ENCODE measurements around the gene HTATSF1. TPM values are rescaled to one million over a fixed set of nuclear protein-coding genes. Genes with fewer than 3 reads are reported as not detected.

The HTATSF1 gene, protein sequence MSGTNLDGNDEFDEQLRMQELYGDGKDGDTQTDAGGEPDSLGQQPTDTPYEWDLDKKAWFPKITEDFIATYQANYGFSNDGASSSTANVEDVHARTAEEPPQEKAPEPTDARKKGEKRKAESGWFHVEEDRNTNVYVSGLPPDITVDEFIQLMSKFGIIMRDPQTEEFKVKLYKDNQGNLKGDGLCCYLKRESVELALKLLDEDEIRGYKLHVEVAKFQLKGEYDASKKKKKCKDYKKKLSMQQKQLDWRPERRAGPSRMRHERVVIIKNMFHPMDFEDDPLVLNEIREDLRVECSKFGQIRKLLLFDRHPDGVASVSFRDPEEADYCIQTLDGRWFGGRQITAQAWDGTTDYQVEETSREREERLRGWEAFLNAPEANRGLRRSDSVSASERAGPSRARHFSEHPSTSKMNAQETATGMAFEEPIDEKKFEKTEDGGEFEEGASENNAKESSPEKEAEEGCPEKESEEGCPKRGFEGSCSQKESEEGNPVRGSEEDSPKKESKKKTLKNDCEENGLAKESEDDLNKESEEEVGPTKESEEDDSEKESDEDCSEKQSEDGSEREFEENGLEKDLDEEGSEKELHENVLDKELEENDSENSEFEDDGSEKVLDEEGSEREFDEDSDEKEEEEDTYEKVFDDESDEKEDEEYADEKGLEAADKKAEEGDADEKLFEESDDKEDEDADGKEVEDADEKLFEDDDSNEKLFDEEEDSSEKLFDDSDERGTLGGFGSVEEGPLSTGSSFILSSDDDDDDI
- polyA plus RNA-seq (ENCODE audit: insufficient read length in 4 of 4), result 100 to 1,000 TPM in 3 of 4 donors, 10 to 100 TPM in 1; 98.1 to 122 (median 107) TPM

DNA sequence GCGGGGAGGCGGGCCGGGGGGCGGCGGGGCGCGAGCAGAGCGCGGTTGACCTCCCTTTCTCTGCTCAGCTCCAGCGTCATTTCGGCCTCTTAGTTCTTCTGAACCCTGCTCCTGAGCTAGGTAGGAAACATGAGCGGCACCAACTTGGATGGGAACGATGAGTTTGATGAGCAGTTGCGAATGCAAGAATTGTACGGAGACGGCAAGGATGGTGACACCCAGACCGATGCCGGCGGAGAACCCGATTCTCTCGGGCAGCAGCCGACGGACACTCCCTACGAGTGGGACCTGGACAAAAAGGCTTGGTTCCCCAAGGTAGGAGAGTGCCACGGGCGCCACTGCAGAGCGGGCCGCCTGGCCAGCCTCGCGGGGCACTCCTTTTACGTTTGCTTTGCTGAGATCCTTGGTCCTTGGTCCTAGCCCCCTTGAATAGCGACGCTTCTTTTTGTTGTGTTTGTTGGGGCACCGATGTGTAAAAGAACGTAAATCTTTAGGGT is at the start of gene HTATSF1:
Gene HTATSF1, plus strand, starts transcription at position 37 of the 497 bp plus-strand sequence. Its CDS starts 93 bp downstream, at position 130.
- DNase-seq (ENCODE audit: low read depth in 4 of 4, low spot score in 2 of 4), result no peak

DNA sequence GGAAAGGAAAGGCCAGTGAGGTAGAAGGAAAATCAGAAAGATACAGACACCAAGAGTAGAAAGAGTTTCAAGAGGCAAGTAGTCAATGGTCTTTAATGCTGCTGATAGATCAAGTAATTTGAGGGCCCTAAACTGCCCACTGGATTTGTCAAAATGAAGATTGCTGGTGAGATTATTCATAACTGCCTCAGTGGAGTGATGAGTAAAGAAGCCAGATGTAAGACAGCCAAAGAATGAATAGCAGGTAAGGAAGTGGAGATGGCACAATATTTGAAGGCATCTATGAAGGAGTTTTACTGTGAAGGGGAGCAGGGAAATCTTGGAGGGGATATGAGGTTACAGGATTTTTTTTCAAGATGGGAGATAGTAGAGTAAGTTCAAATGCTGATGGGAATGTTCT is 49.4 kb upstream of the HTATSF1 start:
- DNase-seq (ENCODE audit: low read depth in 4 of 4, low spot score in 2 of 4), result no peak

DNA sequence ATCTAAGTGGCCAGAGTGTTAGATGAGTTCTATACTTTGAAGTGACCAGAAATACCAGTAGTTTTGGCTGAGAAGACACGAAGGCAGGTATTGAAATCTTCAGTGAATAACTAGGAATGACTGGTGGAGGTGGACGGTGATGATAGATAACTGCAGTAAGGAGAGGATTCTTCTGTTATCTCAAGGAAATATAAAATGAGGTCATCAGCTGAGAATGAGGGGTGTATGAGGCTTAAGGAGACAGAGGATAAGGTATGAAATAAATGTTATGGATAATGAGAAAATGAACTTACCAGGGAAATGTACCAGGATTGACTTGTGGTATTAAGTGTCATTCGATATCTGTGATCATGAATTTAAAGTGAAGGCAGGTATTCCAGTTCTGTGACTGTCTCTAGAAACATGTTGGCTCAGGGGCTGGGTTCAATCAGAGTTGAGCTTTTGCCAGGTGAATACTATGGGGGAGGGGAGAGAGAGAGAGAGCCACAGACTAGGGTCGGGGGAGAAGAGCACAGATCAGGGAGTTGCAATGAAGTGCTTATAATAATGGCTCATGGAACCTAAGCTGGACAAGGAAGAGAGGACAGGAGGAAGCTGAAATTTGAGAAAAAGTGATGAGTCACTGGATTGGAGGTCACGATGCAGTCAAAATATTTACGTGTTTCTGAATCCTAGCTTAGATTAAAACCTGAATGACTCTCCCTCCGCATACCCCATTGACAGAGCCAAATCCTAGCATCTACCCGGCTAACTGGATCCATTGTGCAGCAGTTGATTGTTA is 47.2 kb upstream of the HTATSF1 start:
- no peak for DNase-seq (ENCODE audit: low read depth in 4 of 4, low spot score in 2 of 4)

DNA sequence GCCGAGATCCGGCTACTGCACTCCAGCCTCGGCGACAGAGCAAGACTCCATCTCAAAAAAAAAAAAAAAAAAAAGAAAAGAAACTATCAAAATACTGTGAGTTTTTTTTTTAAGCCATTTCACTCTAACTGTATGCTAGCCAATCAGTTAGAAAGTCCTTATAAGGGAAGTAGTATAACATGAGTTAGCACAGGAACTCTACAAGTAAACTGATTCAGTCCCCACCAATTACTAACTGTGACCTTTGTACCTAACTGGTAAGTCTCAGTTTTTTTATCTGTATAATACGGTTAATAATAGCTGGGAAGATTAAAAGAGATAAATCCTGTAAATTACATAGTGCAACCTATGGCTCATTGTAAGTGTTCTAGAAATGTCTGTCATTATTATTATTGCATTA is 44.8 kb upstream of the HTATSF1 start:
- no peak for DNase-seq (ENCODE audit: low read depth in 4 of 4, low spot score in 2 of 4)

DNA sequence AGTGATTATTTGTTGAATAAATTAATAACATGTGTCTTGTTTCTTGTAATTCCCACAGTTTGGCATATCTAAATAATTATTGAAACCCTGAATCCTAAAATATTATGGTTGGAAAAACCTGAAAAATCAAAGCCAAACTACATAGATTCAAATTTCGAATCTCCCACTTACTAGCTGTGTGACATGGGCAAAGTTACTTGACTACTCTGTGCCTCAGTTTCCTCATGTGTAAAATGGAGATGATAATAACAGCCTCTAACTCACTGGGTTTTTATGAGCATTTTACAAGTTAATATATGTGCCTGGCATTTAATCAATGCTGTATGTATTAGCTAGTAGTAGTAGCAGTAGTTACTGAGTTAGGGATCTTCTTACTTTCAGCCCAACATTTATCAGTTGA is 44.3 kb upstream of the HTATSF1 start:
- no peak for DNase-seq (ENCODE audit: low read depth in 4 of 4, low spot score in 2 of 4)

DNA sequence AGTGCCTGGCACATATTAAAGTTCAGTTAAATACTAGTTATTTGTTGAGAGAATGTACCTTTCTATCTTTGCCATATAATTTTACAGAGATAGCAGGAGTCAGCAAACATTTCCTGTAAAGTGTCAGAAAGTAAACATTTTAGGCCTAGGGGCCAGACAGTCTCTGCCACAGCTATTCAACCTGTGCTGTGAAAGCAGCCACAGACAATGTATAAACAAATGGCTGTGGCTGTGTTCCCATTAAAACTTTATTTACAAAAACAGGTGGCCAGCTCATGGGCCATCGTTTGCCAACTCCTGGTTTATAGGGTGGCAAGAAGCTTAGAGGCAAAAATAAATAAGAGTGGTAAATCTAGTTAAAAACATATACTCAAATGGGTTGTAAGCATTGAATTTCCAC is 43.6 kb upstream of the HTATSF1 start:
- no peak for DNase-seq (ENCODE audit: low read depth in 4 of 4, low spot score in 2 of 4)

DNA sequence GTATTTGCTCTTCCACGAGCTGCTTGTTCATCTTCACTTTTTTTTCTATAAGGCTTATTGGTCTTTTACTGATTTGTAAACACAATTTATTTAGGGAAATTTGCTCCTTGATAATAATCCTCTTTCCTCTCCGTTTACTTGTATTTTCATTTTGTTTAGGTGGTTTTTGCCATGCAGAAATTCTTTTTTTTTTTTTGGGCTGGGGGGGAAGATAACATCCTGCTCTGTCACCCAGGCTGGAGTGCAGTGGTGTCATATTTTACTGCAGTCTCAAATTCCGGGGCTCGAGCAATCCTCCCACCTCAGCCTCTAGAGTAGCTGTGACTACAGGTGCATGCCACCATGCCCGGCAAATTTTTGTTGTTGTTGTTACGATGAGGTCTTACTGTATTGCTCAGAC is 41.3 kb upstream of the HTATSF1 start:
- no peak for DNase-seq (ENCODE audit: low read depth in 4 of 4, low spot score in 2 of 4)

DNA sequence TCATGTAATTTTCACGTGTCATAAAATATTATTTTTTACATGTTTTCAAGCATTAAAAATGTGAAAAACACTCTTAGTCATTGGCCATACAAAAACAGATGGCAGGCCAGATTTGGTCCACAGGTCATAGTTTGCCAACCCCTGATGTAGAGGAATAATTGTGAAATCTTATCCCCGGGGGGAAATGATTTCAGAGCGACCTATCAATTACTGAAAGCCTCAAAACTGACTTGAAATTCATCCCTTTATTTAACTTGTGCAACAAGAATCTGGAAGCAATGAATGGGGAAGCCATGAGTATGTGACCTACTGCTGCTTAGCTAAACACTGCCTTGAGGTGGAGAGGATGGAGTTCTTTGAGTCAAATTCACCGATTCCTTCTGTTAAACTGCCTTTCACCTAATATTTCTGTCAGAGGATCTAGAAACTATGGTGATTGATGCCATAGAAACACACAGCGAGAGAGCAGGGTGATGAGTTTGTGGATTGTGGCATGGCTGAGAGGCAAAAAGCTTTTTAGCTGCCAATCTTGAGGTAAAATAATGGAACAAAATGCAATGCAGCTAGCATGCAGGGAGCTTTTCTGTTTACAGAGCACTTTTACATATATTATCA is 40.0 kb upstream of the HTATSF1 start:
- DNase-seq (ENCODE audit: low read depth in 4 of 4, low spot score in 2 of 4), result no peak

DNA sequence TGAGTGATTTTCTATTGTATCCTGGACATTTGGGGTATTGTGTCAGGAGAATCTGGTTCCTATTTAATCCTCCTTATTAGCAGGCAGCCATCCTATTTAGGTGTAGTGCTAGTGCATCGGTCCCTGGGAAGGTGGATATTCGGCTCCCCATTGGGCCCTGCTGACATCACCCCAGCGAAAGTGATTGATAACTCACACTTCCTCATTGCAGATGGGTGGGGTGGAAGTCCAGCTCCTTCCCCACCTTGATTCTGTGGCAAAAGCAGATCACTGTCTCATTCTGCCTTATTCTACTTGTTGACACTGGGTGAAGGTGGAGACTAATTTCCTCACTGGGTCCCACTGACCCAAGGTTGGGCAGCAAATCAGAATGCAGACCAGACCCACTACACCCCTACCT is 32.8 kb upstream of the HTATSF1 start:
- DNase-seq (ENCODE audit: low read depth in 4 of 4, low spot score in 2 of 4), result no peak

DNA sequence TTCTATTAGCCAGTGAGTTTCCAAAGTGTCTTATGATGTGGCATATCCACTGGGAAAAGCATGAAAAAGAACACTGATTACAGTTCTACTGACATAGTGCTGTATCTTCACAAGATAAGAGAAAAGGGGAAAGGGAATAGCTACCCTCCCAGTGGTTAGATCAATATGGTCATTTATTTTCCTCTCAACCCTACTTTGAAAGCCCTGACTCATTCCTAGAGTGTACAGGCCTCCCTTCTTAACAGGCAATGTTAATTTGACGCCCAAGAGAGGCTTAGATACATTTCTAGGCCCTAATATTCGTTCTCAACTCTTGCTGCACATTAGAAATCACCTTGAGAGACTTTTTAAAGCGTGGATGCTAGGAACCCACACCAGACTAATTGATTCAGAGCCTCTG is 30.1 kb upstream of the HTATSF1 start:
- no peak for DNase-seq (ENCODE audit: low read depth in 4 of 4, low spot score in 2 of 4)

DNA sequence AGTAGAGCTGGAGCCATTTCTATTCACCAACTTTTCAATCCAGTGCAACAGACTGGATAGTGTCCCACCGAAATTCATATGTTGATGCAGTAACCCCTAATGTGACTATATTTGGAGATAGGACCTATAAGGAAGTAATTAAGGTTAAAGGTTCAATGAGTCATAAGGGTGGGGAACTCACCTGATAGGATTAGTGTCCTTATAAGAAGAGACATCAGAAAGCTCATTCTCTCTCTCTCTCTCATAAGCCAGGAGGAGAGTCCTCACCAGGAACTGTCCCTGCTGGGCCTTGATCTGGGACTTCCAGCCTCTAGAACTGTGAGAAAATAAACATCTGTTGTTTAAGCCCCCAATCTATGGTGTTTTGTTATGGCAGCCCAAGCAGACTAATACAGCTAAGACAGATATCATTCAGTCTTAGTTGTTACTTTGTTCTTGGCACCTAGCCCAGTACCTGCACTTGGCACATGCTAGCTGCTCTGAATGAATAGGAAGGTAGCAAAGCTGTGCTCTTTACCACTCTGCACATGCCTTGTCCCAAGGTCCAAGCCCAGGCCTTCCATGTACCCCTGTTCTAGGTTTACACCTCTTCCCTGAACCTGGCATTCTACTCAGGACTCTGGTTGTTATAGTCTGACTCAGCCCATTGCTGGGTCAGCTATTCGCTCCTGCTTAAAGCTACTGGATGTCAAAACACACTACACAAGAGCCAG is 28.8 kb upstream of the HTATSF1 start:
- DNase-seq (ENCODE audit: low read depth in 4 of 4, low spot score in 2 of 4), result no peak

DNA sequence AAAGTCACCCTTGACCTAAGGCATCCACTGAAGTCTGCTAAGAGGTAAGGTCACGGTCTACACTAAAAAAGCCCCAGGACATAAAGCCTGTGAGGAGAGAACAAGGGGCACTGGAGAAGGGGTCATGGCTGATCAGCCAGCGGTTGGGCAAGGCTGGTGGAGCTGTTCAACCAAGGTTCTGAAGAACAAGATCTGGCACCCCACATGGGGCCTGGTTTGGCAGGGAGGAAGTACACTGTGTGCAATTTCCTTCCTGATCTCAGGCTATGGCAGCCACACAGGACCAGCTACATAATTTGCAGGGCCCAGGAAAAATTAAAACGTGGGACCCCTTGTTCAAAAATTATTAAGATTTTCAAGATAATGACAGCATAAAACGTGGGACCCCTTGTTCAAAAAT is 23.7 kb upstream of the HTATSF1 start:
- no peak for DNase-seq (ENCODE audit: low read depth in 4 of 4, low spot score in 2 of 4)

DNA sequence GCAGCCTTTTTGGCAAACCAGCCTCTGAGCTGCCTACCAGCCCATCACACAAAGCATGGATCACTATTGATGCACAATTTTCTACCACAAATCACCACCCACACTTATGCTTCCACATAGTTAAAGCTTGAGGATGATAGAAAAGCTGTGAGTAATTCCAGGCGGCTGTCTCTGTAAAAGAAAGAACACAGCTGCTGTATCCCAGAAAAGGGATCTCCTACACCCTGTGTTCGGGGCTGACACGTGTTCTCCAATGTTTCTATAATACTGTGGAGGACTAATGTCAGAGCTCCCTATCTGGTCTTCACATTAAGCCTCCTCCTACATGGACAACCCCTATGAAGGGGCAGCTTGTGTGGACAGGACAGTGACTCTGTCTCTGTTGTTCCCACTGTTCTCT is 22.2 kb upstream of the HTATSF1 start:
- DNase-seq (ENCODE audit: low read depth in 4 of 4, low spot score in 2 of 4), result no peak

DNA sequence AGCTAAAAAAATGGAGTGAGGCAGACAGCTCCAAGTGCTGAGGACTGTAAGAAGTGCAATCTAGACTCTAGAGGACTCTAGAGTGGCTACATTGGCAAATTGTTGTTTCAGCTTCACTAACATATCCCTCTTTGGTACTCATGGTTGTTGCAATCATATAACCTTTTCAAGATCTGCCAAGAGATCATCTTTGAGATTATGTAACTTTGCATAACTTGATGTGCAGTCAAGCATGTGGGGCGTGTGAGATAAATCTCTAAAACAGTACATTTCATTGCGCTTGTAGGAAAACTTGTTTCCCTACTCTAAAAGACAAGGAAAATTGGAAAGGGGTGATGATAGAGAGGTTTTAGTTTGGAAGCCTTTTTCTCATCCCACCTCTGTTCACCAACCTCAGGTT is 20.9 kb upstream of the HTATSF1 start:
- DNase-seq (ENCODE audit: low read depth in 4 of 4, low spot score in 2 of 4), result no peak

DNA sequence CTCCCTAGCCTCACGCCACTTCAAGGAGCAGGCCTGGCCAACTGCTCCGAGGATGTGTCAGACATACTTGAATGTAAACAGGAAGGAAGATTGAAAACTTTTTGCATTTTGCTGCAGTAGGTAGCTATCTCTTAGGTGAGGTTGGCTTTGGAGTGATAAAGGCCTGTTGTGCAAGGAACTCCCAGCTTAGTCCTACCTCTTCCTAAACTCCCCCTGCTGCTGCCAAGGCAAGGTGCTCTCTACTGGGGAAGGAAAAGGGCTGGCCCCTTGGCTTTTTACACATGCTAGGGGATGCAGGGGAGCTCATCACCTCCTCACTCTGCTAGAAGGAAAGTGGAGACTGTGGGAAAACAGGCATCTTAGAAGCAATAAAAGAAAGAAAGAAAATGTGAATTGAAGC is 20.4 kb upstream of the HTATSF1 start:
- no peak for DNase-seq (ENCODE audit: low read depth in 4 of 4, low spot score in 2 of 4)

DNA sequence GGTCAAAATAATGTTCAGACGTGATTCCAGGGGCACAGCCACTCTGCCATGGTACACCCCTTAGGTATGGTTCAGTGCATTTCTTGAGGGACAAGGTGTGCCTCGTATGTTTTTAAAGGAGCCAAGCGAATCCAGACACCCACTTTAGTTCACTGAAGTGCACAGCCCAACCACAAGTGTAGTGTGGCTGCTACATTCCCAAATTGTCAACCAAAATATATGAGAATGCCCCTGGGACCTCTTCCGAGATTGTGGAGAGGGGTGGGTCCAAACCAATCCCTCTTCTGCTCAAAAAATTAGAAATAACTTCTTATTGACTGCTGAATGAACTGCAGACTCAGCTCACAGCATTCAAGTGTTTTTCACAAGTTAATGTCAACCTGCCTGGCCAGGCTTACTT is 17.0 kb upstream of the HTATSF1 start:
- peak in 1 of 4 donors; percentile 5 for DNase-seq (ENCODE audit: low read depth in 4 of 4, low spot score in 2 of 4)

DNA sequence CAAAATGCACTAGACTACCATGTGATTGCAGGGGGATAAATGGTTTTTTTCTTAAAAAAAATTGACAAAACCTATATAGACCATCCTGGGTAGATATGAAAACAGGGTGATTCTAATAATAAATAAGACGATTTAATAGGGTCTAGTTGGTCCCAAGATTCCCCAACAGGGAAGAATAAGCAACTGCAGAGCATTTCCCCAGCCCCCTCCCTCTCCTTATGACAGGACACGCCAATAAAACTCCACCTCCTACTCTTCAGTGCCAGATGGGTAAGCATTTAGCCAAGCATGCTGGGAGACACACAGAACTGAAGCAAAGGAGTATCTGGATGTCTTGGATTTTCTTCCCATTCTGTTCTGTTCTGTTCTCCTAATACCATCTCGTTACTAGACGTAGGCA is 9.7 kb upstream of the HTATSF1 start, which contains the start of gene BRS3:
Gene BRS3, plus strand, starts transcription at position 301 of the 400 bp plus-strand sequence. CDS start 168 bp downstream, outside the sequence.
- no peak for DNase-seq (ENCODE audit: low read depth in 4 of 4, low spot score in 2 of 4)

DNA sequence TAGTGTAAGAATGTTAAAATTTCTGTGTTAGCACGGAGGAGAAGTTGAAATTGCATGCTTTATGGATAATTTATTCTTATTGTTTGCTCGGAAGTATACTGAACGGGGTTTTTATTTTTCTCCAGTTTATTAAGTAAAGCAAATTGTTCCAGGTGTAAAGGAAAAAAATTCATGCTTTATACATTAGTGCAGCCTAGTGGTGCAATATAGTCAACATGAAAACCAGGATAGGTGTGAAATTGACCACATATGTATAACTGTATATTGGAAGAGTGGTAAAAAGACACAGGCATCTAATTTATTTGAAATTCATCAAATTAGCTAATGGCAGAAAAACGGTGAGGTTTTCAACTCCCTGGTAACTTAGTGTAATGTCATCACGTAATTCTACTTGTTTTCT is 8.7 kb upstream of the HTATSF1 start:
- DNase-seq (ENCODE audit: low read depth in 4 of 4, low spot score in 2 of 4), result no peak

DNA sequence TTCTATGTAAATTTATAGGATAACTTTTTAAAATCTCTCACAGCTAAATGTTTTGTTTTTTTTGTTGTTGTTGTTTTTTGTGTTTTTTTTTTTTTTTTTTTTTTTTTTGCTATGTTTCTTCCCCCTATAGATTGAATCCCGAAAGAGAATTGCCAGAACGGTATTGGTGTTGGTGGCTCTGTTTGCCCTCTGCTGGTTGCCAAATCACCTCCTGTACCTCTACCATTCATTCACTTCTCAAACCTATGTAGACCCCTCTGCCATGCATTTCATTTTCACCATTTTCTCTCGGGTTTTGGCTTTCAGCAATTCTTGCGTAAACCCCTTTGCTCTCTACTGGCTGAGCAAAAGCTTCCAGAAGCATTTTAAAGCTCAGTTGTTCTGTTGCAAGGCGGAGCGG is 5.6 kb upstream of the HTATSF1 start:
- no peak for DNase-seq (ENCODE audit: low read depth in 4 of 4, low spot score in 2 of 4)

DNA sequence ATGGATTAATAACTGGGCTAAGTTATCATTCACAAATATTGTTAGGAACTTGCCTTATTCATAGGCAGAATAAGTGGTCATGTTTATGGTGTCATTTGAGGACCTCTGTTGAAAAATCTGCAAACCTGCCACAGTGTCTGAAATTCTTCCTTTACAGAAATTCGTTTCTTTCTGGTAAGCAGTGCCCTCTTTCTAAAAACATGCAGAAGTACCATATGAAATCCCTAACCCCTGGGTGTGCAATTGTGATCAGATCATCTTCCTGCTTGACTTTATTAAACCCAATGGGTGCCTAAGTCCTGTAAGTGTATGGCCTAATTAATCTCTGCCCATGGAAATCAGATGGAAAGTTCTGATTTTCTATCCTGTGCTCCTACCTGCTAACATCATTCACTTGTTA is 4.4 kb upstream of the HTATSF1 start:
- no peak for DNase-seq (ENCODE audit: low read depth in 4 of 4, low spot score in 2 of 4)
